Lower leg skin (tissue), 4 donors: ENCODE measurements around the gene CCDC167. TPM values are rescaled to one million over a fixed set of nuclear protein-coding genes. Genes with fewer than 3 reads are reported as not detected.

Experiments
- DNase-seq, 2 donors: peaks; one replicate each; pipeline ENCODE4 v3.0.0-alpha.2; 2019; ENCODE audit warnings: low spot score in 2 of 2
- H3K4me3 ChIP-seq: fragments of 200-600 bp; sonication (generic); 2 replicates; pipeline ENCODE4 v1.5.1; 2017; ENCODE audit warnings: mild to moderate bottlenecking, low read depth; ENCODE audit not compliant: poor library complexity, severe bottlenecking
- POLR2A ChIP-seq, 2 donors: fragments of 450-650 bp; IDR thresholded peaks; one replicate each; pipeline ENCODE4 v1.6.1; 2016 to 2017; ENCODE audit warnings: antibody characterized with exemption in 2 of 2, mild to moderate bottlenecking in 1 of 2, moderate library complexity in 1 of 2
- WGBS, 2 donors: methylation state at CpG; one replicate each; pipeline ENCODE4 v1.1.5; 2018; 5-methylcytosine and 5-hydroxymethylcytosine counted together
- intact Hi-C: fragments of 100-400 bp; cut with DNase I; formaldehyde crosslinking; loops from one replicate; pipeline ENCODE4 v1.15.0; 2023; ENCODE audit warnings: low total_unique reads
- total RNA-seq, 4 donors: library from RNA; depleted of rRNA; stranded (reverse); fragments of >200 nt; gene quantifications; one replicate each; pipeline ENCODE4 v1.1.0, GENCODE V29; 2016
- TF ChIP-seq, protein P1 (sequence below), 3 donors: fragments of 450-650 bp; IDR thresholded peaks; one replicate each; pipeline ENCODE4 v1.5.1; 2016; ENCODE audit warnings: antibody characterized with exemption in 3 of 3, mild to moderate bottlenecking in 3 of 3, moderate library complexity in 2 of 3

Gene CCDC167
- total RNA-seq, 4 donors from 2014 or later = 11.8 to 21.8 (median 14.5) TPM

DNA sequence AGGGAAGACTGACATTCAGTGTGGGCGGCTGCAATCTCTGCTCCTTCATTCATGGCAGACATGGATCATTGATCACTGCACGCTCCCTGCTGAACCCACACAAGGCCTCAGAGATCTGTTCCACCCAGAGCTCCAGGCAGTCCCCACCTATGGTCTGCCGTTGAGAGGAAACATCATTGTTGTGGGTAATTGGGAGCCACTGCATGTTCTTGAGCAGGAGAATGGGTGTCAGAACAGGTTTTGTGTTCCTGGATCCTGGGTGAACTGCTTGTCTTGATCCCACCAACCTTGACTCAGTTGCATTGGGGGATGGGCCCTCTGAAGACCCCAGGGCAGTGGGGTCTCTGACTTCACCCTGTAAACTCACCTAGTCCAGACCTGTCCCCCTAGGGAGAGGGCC is 23.1 kb upstream of the CCDC167 start:
- TF ChIP-seq POLR2A (IDR thresholded peaks at IDR 0.05) = no peak
- TF ChIP-seq, protein P1, sequence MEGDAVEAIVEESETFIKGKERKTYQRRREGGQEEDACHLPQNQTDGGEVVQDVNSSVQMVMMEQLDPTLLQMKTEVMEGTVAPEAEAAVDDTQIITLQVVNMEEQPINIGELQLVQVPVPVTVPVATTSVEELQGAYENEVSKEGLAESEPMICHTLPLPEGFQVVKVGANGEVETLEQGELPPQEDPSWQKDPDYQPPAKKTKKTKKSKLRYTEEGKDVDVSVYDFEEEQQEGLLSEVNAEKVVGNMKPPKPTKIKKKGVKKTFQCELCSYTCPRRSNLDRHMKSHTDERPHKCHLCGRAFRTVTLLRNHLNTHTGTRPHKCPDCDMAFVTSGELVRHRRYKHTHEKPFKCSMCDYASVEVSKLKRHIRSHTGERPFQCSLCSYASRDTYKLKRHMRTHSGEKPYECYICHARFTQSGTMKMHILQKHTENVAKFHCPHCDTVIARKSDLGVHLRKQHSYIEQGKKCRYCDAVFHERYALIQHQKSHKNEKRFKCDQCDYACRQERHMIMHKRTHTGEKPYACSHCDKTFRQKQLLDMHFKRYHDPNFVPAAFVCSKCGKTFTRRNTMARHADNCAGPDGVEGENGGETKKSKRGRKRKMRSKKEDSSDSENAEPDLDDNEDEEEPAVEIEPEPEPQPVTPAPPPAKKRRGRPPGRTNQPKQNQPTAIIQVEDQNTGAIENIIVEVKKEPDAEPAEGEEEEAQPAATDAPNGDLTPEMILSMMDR (IDR thresholded peaks at IDR 0.05) = no peak
- WGBS, 2 donors = 83 to 88% methylated on average over 3 of the region's 3 CpGs
- DNase-seq = no peak
- no peak overlapping the region for H3K4me3 ChIP-seq
- intact Hi-C loops = no loop called here

DNA sequence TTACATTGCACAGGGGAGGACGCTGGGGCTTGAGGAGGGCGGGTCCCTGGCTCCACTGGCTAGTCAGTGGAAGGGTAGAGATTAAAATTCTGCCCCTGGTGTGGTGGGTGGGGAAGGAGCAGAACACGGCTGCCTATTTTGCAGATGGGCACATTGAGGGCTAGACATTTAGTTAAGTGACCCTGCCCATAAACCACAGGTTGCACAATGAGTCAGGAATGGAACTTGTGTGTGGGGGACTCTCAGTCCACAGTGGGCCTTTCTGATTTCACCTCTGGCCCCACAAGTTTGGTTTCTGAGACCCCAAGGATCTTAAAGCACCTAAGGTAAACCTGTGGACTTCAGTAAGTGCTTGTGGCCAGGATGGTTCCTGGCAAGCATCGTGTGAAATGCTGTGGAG is 22.0 kb upstream of the CCDC167 start:
- TF ChIP-seq POLR2A (IDR thresholded peaks at IDR 0.05) = no peak
- TF ChIP-seq, protein P1 (IDR thresholded peaks at IDR 0.05) = no peak
- no peak for DNase-seq
- intact Hi-C loops = no loop called here
- 61 to 76% methylated on average over 4 of the region's 4 CpGs for WGBS, 2 donors
- H3K4me3 ChIP-seq = no peak overlapping the region

DNA sequence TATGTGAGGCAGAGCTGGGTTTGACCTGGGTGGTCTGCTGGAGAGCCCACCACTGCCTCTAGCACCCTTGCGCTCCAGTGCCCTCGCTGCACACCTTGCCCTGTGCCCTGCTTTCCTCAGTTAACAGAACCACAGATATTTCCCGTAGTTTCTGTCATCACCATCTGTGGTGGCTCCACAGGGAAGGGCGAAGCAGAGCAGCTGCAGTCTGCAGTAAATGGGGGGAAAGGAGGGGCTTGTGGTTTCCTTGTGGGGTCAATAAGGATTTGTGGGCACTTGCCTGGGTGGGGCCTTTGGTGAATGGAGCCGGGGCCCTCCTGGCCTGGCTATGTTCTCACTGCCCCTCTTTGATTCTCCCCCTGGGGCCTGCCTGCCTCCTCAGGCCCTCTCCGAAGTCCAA is 21.2 kb upstream of the CCDC167 start:
- DNase-seq = no peak
- TF ChIP-seq, protein P1 (IDR thresholded peaks at IDR 0.05) = no peak
- TF ChIP-seq POLR2A (IDR thresholded peaks at IDR 0.05) = no peak
- 68 to 75% methylated on average over 6 of the region's 6 CpGs for WGBS, 2 donors
- no peak overlapping the region for H3K4me3 ChIP-seq
- intact Hi-C loops = no loop called here

DNA sequence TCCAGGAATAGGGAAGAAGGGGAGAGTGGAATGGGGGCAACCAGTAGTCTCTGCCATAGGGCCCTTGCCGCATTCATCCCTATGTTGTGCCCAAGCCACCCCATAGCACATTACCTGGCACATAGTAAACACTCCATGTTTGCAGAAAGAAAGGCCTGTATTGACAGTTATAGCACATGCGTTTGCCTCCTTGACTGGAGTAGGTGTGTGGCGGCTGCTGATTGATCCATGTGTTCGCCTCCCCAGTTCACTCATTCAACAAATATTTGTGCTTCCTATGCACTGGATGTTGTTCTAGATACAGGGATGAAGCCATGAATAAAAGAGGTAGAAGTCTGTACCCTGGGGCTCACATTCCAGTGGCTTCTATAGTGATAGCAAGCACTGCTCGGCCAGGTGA is 19.8 kb upstream of the CCDC167 start:
- DNase-seq = no peak
- TF ChIP-seq, protein P1 (IDR thresholded peaks at IDR 0.05) = no peak
- TF ChIP-seq POLR2A (IDR thresholded peaks at IDR 0.05) = no peak
- WGBS, 2 donors = 97% methylated on average over 5 of the region's 5 CpGs
- H3K4me3 ChIP-seq = no peak overlapping the region
- intact Hi-C loops = no loop called here

DNA sequence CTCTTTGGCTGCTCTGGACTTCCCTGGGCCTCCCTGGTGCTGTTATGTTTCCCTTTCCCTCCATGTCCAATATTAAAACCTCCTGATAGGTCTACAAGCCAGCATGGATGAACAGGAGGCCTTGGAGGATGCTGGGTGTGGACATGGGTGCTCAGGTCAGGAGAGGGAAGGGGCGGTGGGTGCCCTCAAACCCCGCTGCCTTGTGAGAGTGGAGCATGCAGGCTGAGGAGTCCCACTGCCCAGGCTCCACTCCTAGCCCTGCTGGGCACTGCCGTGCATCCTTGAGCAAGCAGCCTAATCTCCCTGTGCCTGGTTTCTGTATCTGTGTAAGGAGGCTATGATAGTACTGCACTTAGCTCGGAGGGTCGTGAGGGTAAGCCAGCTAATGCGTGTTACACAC is 18.4 kb upstream of the CCDC167 start:
- DNase-seq = no peak
- WGBS, 2 donors = 81 to 87% methylated on average over 6 of the region's 6 CpGs
- no peak overlapping the region for H3K4me3 ChIP-seq
- intact Hi-C loops = no loop called here
- TF ChIP-seq, protein P1 (IDR thresholded peaks at IDR 0.05) = no peak
- TF ChIP-seq POLR2A (IDR thresholded peaks at IDR 0.05) = no peak

DNA sequence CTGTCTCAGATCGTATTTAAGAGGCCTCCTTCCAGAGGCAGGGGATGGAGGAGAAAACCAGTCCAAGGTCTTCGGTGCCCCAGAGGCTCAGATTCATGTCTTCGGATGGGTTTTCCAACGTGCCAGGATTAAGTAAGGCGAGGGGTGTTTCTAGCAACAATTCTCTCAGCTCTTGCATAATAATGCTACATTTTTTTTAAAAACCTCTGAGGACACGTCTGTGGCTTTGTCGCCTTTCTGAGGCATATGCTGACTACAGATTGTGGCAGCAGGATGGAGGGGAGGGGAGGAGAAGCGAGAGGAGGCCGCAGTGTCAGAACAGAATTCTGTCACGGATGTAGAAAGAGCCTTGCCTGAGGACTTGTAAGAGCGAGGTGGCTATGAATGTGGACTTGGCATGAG is 17.7 kb upstream of the CCDC167 start:
- intact Hi-C loops = no loop called here
- no peak for TF ChIP-seq POLR2A (IDR thresholded peaks at IDR 0.05)
- TF ChIP-seq, protein P1 (IDR thresholded peaks at IDR 0.05) = no peak
- WGBS, 2 donors = 40 to 48% methylated on average over 11 of the region's 11 CpGs
- DNase-seq = no peak
- H3K4me3 ChIP-seq = no peak overlapping the region
